GM12874 (cell line): Measurements from ENCODE around the gene LMX1B.

Experiments used
- TF ChIP-seq, protein P1 (sequence below): IDR thresholded peaks from 2 replicates; pipeline ENCODE4 v1.5.1; 2011; ENCODE audit warnings: low read depth, mild to moderate bottlenecking, control low read depth, low read length, moderate library complexity; ENCODE audit not compliant: insufficient read depth

Gene LMX1B

GRCh38 chr9:126606483-126606870, 7.3 kb upstream of the LMX1B start:
- TF ChIP-seq, protein P1, sequence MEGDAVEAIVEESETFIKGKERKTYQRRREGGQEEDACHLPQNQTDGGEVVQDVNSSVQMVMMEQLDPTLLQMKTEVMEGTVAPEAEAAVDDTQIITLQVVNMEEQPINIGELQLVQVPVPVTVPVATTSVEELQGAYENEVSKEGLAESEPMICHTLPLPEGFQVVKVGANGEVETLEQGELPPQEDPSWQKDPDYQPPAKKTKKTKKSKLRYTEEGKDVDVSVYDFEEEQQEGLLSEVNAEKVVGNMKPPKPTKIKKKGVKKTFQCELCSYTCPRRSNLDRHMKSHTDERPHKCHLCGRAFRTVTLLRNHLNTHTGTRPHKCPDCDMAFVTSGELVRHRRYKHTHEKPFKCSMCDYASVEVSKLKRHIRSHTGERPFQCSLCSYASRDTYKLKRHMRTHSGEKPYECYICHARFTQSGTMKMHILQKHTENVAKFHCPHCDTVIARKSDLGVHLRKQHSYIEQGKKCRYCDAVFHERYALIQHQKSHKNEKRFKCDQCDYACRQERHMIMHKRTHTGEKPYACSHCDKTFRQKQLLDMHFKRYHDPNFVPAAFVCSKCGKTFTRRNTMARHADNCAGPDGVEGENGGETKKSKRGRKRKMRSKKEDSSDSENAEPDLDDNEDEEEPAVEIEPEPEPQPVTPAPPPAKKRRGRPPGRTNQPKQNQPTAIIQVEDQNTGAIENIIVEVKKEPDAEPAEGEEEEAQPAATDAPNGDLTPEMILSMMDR: no peak

DNA sequence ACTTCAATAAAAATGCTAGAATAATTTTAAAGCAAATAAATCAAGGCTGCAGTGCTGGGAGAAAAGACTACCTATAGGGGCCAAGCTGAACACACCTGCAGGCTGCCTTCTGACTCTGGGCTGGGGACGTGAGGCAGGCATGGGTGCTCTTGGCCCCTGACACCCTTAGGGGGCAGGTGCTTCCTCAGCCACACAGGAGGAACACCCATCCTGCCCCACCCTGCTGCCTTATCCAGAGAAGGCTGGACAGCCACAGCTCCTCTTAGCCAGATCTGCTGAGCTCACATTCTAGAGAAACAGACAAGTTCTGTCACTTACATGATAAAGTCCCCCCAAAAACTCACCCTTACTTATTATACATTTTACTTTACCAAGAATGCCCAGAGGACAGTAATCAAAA, 6.6 kb upstream of the LMX1B start:
- TF ChIP-seq, protein P1: no peak

GRCh38 chr9:126607731-126608130, 6.0 kb upstream of the LMX1B start:
- TF ChIP-seq, protein P1: no peak

- TF ChIP-seq, protein P1: no peak
Observed at GRCh38 chr9:126608551-126608950, 5.2 kb upstream of the LMX1B start.

DNA sequence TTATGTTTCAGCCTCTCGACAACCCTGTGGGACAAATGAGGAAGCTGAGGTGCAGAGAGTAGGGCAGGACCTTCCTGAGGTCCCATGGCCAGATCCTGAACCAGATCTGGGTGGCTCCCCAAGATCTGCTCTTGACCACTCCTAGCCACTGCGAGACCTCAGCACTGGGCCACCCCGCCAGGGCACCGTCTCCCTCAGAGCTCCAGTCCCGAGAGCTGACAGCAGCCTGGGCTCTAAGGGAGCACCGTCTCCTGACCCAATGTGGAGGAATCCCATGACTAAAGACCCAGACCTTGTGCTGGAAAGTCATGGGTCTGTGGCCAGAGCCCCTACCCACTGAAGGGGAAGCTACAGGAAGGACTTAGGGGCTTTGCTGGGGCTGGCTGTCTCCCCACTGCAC, 4.5 kb upstream of the LMX1B start:
- TF ChIP-seq, protein P1: no peak

DNA sequence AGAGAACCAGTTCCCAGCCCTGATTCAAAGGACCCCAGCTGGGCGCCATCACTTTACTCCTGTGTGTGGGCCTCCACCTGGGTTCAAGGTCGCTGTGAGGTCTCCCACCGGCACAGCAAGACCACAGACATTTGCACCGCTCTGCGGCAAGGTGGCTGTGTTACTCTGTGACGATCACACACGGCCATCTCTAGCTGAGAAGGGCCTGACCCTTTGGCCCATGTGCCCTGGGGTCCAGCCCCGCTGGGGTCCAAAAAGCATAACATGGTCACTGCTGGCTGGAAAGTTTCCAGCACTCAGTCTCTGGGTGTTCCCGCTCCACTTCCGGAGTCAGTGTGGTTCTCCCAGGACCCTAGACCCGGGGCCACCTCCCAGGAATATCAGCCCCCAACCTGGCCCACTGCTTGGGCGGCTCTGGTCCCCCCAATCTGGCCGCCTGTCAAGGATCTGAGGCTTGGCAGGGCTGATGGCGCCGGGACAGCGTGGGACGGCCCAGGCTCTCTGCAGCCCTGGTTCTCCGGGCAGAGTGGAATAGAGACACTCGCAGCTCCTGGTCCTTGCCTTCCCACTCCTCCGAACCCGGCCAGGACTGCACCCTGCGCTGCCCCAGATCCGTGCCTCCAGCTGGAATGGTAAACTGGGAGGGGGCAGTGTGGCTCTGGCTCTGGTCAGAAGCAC, 3.9 kb upstream of the LMX1B start:
- TF ChIP-seq, protein P1: no peak

DNA sequence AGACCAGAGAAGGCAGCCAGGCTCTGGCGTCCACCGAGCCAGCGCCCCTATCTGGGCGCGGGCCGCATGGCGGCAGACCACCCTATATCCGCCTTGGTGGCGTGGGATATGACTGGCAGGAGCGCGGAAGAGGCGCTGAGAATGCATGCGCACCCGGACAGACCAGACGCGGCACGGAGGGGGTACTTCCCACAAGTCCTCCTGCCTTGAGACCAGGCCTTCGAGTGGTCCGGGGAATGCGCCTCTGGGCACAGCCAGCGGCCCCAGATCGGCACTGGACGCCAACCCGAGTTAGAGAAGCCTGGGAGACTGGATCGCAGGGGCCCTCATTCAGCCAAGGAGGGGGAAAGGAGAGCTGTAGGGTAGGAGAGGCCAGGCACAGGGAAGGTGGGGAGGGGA, 2.5 kb upstream of the LMX1B start:
- TF ChIP-seq, protein P1: no peak
